ENCODE data around the gene CDC14B.

Gene CDC14B

GRCh38 chr9:96611302-96611701 is 8.3 kb downstream of the CDC14B start:
- H2AFZ ChIP-seq (ENCODE audit: low read depth, low read length), result no peak overlapping the region
- ATAC-seq (ENCODE audit: insufficient read depth, low read depth), result no peak
- no peak overlapping the region for H3K27ac ChIP-seq (ENCODE audit: low read length)
- H3K27me3 ChIP-seq (ENCODE audit: insufficient read depth, low read length, poor library complexity), result peaks cover 12% of the 10 kb centered on the region
- H4K20me1 ChIP-seq (ENCODE audit: insufficient read depth, low read length), result no peaks in the 10 kb centered on the region
- H3K36me3 ChIP-seq (ENCODE audit: insufficient read depth, low read length), result no peaks in the 10 kb centered on the region
- no peak overlapping the region for H3K4me3 ChIP-seq (ENCODE audit: low read depth in 1 of 2, low read length in 2 of 2)
- H3K9ac ChIP-seq (ENCODE audit: low read depth, low read length), result no peak overlapping the region
- H3K9me3 ChIP-seq (ENCODE audit: insufficient read depth, low read length, severe bottlenecking), result no peaks in the 10 kb centered on the region
- DNase-seq, result no peak
- H3K4me2 ChIP-seq (ENCODE audit: insufficient read depth, low read length), result no peak overlapping the region
- no peaks in the 10 kb centered on the region for H3K79me2 ChIP-seq (ENCODE audit: insufficient read depth, low read length)
- no peaks in the 10 kb centered on the region for H3K4me1 ChIP-seq (ENCODE audit: insufficient read depth, low read length)
- TF ChIP-seq EZH2 (IDR thresholded peaks at IDR 0.05; ENCODE audit: borderline replicate concordance, low read depth, low read length, severe bottlenecking), result no peak
- no peak for TF ChIP-seq CTCF (IDR thresholded peaks at IDR 0.05; ENCODE audit: borderline replicate concordance, extremely low read depth, low read length, poor library complexity, severe bottlenecking)

DNA sequence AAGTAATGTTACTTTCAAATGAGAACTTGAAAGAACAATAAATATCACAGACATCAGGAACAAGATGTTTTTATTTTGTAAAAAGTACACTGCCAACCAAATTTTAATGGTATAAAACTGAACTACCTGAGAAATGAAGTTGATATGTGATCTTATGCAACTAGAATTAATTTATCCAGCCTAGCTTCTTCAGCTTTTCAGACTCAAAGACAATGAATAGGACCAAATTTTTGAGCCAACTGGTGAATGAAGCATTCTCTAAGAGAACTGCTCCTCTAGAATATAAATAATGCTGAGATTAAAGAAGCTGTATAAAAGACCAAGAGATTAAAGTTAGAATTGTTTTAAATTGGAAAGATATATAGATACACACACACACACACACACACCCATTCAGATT is 9.9 kb downstream of the CDC14B start:
- no peak for ATAC-seq (ENCODE audit: insufficient read depth, low read depth)
- no peak for DNase-seq
- Histone ChIP-seq H3K4me2 (ENCODE audit: insufficient read depth, low read length) (no peak overlapping the region), H3K9ac (ENCODE audit: low read depth, low read length) (no peak overlapping the region), H2AFZ (ENCODE audit: low read depth, low read length) (no peak overlapping the region), H3K4me3 (ENCODE audit: low read depth in 1 of 2, low read length in 2 of 2) (no peak overlapping the region), H3K79me2 (ENCODE audit: insufficient read depth, low read length) (no peaks in the 10 kb centered on the region), H3K4me1 (ENCODE audit: insufficient read depth, low read length) (no peaks in the 10 kb centered on the region), H3K27ac (ENCODE audit: low read length) (no peak overlapping the region), H3K9me3 (ENCODE audit: insufficient read depth, low read length, severe bottlenecking) (no peaks in the 10 kb centered on the region), H4K20me1 (ENCODE audit: insufficient read depth, low read length) (no peaks in the 10 kb centered on the region), H3K27me3 (ENCODE audit: insufficient read depth, low read length, poor library complexity) (peaks cover 12% of the 10 kb centered on the region), H3K36me3 (ENCODE audit: insufficient read depth, low read length) (no peaks in the 10 kb centered on the region)
- TF ChIP-seq EZH2 (IDR thresholded peaks at IDR 0.05; ENCODE audit: borderline replicate concordance, low read depth, low read length, severe bottlenecking) (no peak), CTCF (IDR thresholded peaks at IDR 0.05; ENCODE audit: borderline replicate concordance, extremely low read depth, low read length, poor library complexity, severe bottlenecking) (no peak)

DNA sequence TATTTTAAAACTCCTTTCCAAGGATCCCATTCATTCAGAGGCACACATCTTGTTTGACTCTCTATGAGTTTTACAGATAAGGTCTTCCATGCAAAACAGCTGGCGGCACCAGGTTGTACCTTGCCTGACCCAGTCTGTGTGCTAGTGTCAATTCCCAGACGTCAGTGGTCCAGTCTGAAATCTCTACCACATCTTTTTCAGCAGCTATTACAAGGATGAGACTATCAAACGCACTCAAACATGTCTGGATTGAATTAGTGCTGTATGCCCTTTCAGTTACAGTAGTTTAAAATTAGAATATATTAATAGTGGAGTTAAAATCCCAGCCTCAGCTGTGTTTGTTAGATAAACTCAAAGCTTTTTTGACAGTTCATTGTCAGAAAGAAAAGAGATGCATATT is 11.7 kb downstream of the CDC14B start:
- Histone ChIP-seq H3K4me3 (ENCODE audit: low read depth in 1 of 2, low read length in 2 of 2) (no peak overlapping the region), H3K36me3 (ENCODE audit: insufficient read depth, low read length) (no peaks in the 10 kb centered on the region), H3K27me3 (ENCODE audit: insufficient read depth, low read length, poor library complexity) (peaks cover 9% of the 10 kb centered on the region), H3K4me1 (ENCODE audit: insufficient read depth, low read length) (no peaks in the 10 kb centered on the region), H3K9ac (ENCODE audit: low read depth, low read length) (no peak overlapping the region), H4K20me1 (ENCODE audit: insufficient read depth, low read length) (no peaks in the 10 kb centered on the region), H3K4me2 (ENCODE audit: insufficient read depth, low read length) (no peak overlapping the region), H3K79me2 (ENCODE audit: insufficient read depth, low read length) (no peaks in the 10 kb centered on the region), H3K27ac (ENCODE audit: low read length) (no peak overlapping the region), H2AFZ (ENCODE audit: low read depth, low read length) (no peak overlapping the region), H3K9me3 (ENCODE audit: insufficient read depth, low read length, severe bottlenecking) (no peaks in the 10 kb centered on the region)
- TF ChIP-seq CTCF (IDR thresholded peaks at IDR 0.05; ENCODE audit: borderline replicate concordance, extremely low read depth, low read length, poor library complexity, severe bottlenecking) (no peak), EZH2 (IDR thresholded peaks at IDR 0.05; ENCODE audit: borderline replicate concordance, low read depth, low read length, severe bottlenecking) (no peak)
- no peak for ATAC-seq (ENCODE audit: insufficient read depth, low read depth)
- DNase-seq, result no peak

DNA sequence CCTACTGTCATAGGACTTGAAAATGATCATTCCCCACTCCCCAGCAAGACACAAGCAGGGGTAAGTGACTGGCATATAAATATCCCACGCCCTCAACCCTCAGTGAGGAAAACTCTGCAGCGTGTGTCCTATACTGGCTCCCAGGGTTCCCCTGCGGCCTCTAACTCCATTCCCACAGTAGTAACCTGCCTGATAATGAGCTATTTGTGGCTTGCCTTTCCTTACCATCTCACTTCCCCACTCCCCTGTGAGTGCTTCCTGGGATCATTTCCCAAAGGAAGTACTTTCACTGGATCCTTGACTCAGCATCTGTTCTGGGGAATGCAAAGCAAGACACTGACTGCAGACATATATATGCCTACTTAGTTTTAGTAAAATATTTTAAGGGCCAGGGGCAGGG is 14.3 kb downstream of the CDC14B start:
- H3K27ac ChIP-seq (ENCODE audit: low read length), result no peak overlapping the region
- H3K4me1 ChIP-seq (ENCODE audit: insufficient read depth, low read length), result no peaks in the 10 kb centered on the region
- H3K27me3 ChIP-seq (ENCODE audit: insufficient read depth, low read length, poor library complexity), result peaks cover 4% of the 10 kb centered on the region
- no peaks in the 10 kb centered on the region for H3K9me3 ChIP-seq (ENCODE audit: insufficient read depth, low read length, severe bottlenecking)
- H2AFZ ChIP-seq (ENCODE audit: low read depth, low read length), result no peak overlapping the region
- no peaks in the 10 kb centered on the region for H4K20me1 ChIP-seq (ENCODE audit: insufficient read depth, low read length)
- H3K9ac ChIP-seq (ENCODE audit: low read depth, low read length), result no peak overlapping the region
- no peaks in the 10 kb centered on the region for H3K79me2 ChIP-seq (ENCODE audit: insufficient read depth, low read length)
- no peaks in the 10 kb centered on the region for H3K36me3 ChIP-seq (ENCODE audit: insufficient read depth, low read length)
- no peak overlapping the region for H3K4me2 ChIP-seq (ENCODE audit: insufficient read depth, low read length)
- DNase-seq, result no peak
- H3K4me3 ChIP-seq (ENCODE audit: low read depth in 1 of 2, low read length in 2 of 2), result no peak overlapping the region
- ATAC-seq (ENCODE audit: insufficient read depth, low read depth), result no peak
- TF ChIP-seq EZH2 (IDR thresholded peaks at IDR 0.05; ENCODE audit: borderline replicate concordance, low read depth, low read length, severe bottlenecking) (no peak), CTCF (IDR thresholded peaks at IDR 0.05; ENCODE audit: borderline replicate concordance, extremely low read depth, low read length, poor library complexity, severe bottlenecking) (no peak)
